Measurements from ENCODE around the gene ACBD7.

- TF ChIP-seq CTCF (conservative IDR thresholded peaks at IDR 0.05) (no peak), ZFX (IDR thresholded peaks at IDR 0.05) (no peak)
These were observed 16.2 kb downstream of the ACBD7 start for GRCh38 chr10:15072358-15072757.
